Measurements from ENCODE around the gene GLT8D2.
"Not testable (repeated sequence)": the region's sequence is repeated elsewhere in the genome, so short reads cannot be mapped to it uniquely, and the experiment has no call there.

The GLT8D2 gene

DNA sequence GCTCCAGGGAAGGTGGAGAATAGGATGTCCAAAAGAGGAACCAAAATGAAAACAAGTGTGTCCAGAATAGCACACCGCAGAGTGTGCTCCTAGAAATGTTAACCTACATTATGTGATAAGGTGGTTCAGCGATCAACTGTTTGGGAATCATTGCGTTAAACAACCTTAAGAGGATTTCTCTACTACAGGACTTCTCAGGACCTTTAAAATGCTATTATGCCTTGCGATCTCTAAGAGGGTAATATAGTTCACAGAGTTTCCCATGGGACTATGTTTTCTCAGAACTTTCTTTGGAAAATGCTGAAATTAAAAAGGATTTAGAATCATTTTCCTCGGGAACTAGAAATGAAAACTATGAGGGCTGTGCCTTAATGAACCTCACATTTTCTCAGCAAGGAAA, 1.8 kb downstream of the GLT8D2 start:
- Histone ChIP-seq H3K4me3 (ENCODE audit: low read length) (peak overlapping the region; percentile 44), H3K27me3 (ENCODE audit: control insufficient read depth, insufficient read depth, low read length) (no peaks in the 10 kb centered on the region), H3K4me1 (ENCODE audit: control insufficient read depth, insufficient read depth, low read length) (peaks cover 14% of the 10 kb centered on the region), H3K36me3 (ENCODE audit: control insufficient read depth, insufficient read depth, low read length) (no peaks in the 10 kb centered on the region), H3K27ac (ENCODE audit: low read depth, low read length) (no peak overlapping the region), H3K9ac (ENCODE audit: low read length) (no peak overlapping the region)

DNA sequence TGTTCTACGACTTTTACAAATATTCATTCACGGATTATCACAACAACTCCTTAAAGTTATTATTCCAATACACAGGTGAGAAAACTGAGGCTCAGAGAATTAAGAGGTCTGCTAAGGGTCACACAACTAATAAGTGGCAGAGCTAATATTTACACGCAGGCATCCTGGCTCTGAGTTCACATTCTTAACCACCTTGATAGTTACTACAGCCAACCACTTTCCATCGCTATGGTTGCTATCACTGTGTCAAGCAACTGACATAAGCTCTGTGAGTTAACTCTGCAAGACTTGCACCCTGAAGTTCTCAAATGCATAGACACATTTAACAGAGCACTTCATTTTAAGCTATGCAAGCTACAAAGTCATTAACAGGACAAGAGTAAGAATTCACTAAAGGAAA, 3.7 kb downstream of the GLT8D2 start:
- peaks cover 14% of the 10 kb centered on the region for H3K4me1 ChIP-seq (ENCODE audit: control insufficient read depth, insufficient read depth, low read length)
- no peaks in the 10 kb centered on the region for H3K36me3 ChIP-seq (ENCODE audit: control insufficient read depth, insufficient read depth, low read length)
- H3K4me3 ChIP-seq (ENCODE audit: low read length) = no peak overlapping the region
- H3K9ac ChIP-seq (ENCODE audit: low read length) = no peak overlapping the region
- H3K27ac ChIP-seq (ENCODE audit: low read depth, low read length) = no peak overlapping the region
- no peaks in the 10 kb centered on the region for H3K27me3 ChIP-seq (ENCODE audit: control insufficient read depth, insufficient read depth, low read length)

DNA sequence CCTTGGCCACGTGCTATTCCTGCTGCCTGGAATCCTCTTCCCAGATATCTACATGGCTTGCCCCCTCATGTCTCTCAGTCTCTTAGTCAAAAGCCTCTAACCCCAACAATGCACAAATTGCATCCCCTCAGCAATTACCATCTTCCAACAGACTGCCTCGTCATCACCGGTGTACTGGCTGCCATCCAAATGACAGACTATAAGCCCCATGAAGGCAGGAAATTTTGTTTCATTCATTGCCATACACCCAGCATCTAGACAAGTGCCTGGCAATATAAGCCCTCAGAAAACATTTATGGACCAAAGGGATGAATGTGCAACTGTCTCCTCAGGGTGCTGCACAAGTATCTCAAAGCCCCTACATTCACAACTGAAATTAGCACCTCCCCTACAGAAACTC, 5.8 kb downstream of the GLT8D2 start:
- Histone ChIP-seq H3K36me3 (ENCODE audit: control insufficient read depth, insufficient read depth, low read length) (no peaks in the 10 kb centered on the region), H3K4me3 (ENCODE audit: low read length) (no peak overlapping the region), H3K27ac (ENCODE audit: low read depth, low read length) (no peak overlapping the region), H3K4me1 (ENCODE audit: control insufficient read depth, insufficient read depth, low read length) (peaks cover 9% of the 10 kb centered on the region), H3K9ac (ENCODE audit: low read length) (no peak overlapping the region), H3K27me3 (ENCODE audit: control insufficient read depth, insufficient read depth, low read length) (no peaks in the 10 kb centered on the region)

DNA sequence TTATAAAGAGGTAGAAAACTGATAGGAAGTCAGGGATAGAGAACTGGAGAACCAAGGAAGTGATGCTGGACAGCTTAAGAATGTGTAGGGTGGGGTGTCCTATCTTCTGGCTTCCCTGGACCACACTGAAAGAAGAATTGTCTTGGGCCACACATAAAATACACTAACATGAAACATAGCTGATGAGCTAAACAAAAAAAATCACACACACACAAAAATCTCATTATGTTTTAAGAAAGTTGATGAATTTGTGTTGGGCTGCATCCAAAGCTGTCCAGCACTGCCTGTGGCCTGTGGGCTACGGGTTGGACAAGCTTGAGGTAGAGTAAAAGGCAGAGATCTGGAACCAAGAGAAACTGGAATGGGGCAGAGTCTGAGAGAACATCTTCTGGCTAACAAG, 7.4 kb downstream of the GLT8D2 start:
- H3K27ac ChIP-seq (ENCODE audit: low read depth, low read length) = no peak overlapping the region
- no peaks in the 10 kb centered on the region for H3K4me1 ChIP-seq (ENCODE audit: control insufficient read depth, insufficient read depth, low read length)

DNA sequence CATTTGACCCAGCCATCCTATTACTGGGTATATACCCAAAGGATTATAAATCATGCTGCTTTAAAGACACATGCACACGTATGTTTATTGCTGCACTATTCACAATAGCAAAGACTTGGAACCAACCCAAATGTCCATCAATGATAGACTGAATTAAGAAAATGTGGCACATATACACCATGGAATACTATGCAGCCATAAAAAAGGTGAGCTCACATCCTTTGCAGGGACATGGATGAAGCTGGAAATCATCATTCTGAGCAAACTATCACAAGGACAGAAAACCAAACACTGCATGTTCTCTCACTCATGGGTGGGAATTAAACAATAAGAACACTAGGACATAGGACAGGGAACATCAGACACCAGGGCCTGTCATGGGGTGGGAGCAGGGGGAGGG, 10.2 kb downstream of the GLT8D2 start:
- not testable (repeated sequence) for H3K36me3 ChIP-seq (ENCODE audit: control insufficient read depth, insufficient read depth, low read length); H3K9ac ChIP-seq (ENCODE audit: low read length); H3K27me3 ChIP-seq (ENCODE audit: control insufficient read depth, insufficient read depth, low read length); H3K4me3 ChIP-seq (ENCODE audit: low read length); H3K4me1 ChIP-seq (ENCODE audit: control insufficient read depth, insufficient read depth, low read length); H3K27ac ChIP-seq (ENCODE audit: low read depth, low read length)

More for the DNA sequence above, 7.4 kb downstream of the GLT8D2 start:
- no peaks in the 10 kb centered on the region for H3K36me3 ChIP-seq (ENCODE audit: control insufficient read depth, insufficient read depth, low read length)
- H3K4me3 ChIP-seq (ENCODE audit: low read length) = no peak overlapping the region
- H3K27me3 ChIP-seq (ENCODE audit: control insufficient read depth, insufficient read depth, low read length) = no peaks in the 10 kb centered on the region
- no peak overlapping the region for H3K9ac ChIP-seq (ENCODE audit: low read length)

DNA sequence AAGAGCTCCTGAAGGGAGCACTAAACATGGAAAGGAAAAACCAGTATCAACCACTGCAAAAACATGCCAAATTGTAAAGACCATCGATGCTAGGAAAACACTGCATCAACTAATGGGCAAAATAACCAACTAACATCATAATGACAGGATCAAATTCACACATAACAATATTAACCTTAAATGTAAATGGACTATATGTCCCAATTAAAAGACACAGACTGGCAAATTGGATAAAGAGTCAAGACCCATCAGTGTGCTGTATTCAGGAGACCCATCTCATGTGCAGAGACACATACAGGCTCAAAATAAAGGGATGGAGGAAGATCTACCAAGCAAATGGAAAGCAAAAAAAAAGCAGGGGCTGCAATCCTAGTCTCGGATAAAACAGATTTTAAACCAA, 13.8 kb downstream of the GLT8D2 start:
- H3K9ac ChIP-seq (ENCODE audit: low read length); H3K4me1 ChIP-seq (ENCODE audit: control insufficient read depth, insufficient read depth, low read length); H3K36me3 ChIP-seq (ENCODE audit: control insufficient read depth, insufficient read depth, low read length); H3K27ac ChIP-seq (ENCODE audit: low read depth, low read length); H3K4me3 ChIP-seq (ENCODE audit: low read length); H3K27me3 ChIP-seq (ENCODE audit: control insufficient read depth, insufficient read depth, low read length): not testable (repeated sequence)

DNA sequence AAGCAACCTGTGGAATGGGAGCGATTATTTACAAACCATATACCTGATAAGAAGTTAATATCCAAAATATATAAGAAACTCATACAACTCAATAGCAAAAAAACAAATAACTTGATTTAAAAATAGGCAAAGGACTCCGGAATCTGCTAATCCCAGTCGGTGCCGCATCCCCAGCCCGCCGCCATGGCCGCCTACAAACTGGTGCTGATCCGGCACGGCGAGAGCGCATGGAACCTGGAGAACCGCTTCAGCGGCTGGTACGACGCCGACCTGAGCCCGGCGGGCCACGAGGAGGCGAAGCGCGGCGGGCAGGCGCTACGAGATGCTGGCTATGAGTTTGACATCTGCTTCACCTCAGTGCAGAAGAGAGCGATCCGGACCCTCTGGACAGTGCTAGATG, 19.4 kb downstream of the GLT8D2 start:
- H3K27me3 ChIP-seq (ENCODE audit: control insufficient read depth, insufficient read depth, low read length); H3K36me3 ChIP-seq (ENCODE audit: control insufficient read depth, insufficient read depth, low read length); H3K4me3 ChIP-seq (ENCODE audit: low read length); H3K4me1 ChIP-seq (ENCODE audit: control insufficient read depth, insufficient read depth, low read length); H3K27ac ChIP-seq (ENCODE audit: low read depth, low read length); H3K9ac ChIP-seq (ENCODE audit: low read length): not testable (repeated sequence)

DNA sequence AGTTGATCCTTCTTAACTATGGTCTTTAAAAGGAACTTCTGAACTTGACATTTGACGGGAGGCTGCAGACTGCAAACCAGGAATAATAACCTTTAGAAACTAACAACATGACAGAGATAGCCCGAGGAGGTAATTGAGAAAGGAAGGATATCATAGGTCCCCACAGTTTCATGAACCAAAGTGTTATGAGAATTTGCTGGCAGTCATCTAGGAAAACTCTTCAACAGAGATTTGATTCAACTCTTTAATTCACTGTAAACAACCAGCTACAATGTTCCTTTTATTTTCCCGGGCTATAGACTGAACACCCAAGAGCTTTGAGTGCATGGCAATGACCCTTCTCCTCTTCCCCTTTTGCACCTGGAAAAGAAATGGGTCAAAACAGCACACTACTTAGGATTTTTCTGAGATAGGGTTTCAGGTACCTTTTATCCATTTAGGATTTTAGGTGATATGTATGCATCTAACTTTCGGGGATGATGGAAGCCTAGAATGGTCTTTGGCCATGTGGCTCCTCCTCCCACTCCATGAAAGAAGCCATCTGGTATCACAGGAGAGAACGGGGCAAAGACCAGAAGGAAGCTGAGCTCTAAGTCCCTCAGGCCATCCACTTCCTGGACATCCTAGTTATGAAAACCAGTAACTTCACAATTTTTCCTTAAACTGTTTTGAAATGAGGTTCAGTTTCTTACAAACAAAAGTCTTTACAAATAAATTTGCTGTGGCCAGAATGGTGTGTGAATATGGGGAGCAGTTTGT, 23.0 kb downstream of the GLT8D2 start:
- H3K36me3 ChIP-seq (ENCODE audit: control insufficient read depth, insufficient read depth, low read length) = no peaks in the 10 kb centered on the region

DNA sequence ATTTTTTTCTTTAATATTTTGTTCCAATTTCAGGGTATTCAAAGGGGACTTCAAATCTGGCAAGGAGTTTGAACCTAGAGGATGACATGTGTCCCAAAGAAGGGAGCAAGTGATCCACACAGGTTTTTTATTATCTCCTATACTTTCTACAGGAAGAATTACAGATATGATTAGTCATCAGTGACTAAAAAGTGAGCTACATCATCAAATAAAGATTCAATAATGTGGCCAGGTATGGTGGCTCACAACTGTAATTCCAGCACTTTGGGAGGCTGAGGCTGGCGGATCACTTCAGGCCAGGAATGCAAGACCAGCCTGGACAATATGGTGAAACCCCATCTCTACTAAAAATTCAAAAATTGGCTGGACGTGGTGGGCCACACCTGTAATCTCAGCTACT, 24.2 kb downstream of the GLT8D2 start:
- H3K4me1 ChIP-seq (ENCODE audit: control insufficient read depth, insufficient read depth, low read length) = no peaks in the 10 kb centered on the region
- no peak overlapping the region for H3K27ac ChIP-seq (ENCODE audit: low read depth, low read length)
- H3K36me3 ChIP-seq (ENCODE audit: control insufficient read depth, insufficient read depth, low read length) = no peaks in the 10 kb centered on the region
- no peak overlapping the region for H3K9ac ChIP-seq (ENCODE audit: low read length)
- H3K27me3 ChIP-seq (ENCODE audit: control insufficient read depth, insufficient read depth, low read length) = no peaks in the 10 kb centered on the region
- H3K4me3 ChIP-seq (ENCODE audit: low read length) = no peak overlapping the region

More for the DNA sequence above, 23.0 kb downstream of the GLT8D2 start:
- H3K4me1 ChIP-seq (ENCODE audit: control insufficient read depth, insufficient read depth, low read length) = no peaks in the 10 kb centered on the region
- H3K9ac ChIP-seq (ENCODE audit: low read length) = no peak overlapping the region
- H3K4me3 ChIP-seq (ENCODE audit: low read length) = no peak overlapping the region
- no peak overlapping the region for H3K27ac ChIP-seq (ENCODE audit: low read depth, low read length)
- H3K27me3 ChIP-seq (ENCODE audit: control insufficient read depth, insufficient read depth, low read length) = no peaks in the 10 kb centered on the region

DNA sequence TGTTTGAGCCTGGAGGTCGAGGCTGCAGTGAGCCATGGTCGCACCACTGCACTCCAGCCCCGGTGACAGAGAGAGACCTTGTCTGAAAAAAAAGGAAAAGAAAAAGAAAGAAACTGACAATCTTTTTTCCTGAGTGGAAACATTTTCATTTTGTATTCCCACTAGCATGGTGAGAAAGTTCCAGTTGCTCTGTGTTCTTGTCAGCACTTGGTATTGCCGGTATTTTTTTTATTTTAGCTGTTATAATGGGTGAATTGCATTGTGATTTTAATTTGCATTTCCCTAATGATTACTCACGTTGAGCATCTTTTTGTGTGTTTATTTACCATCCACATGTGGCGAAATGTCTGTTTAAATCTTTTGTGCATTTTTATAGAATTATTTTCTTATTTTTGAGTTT, 25.6 kb downstream of the GLT8D2 start:
- H3K4me1 ChIP-seq (ENCODE audit: control insufficient read depth, insufficient read depth, low read length) = no peaks in the 10 kb centered on the region
- no peaks in the 10 kb centered on the region for H3K36me3 ChIP-seq (ENCODE audit: control insufficient read depth, insufficient read depth, low read length)
- no peaks in the 10 kb centered on the region for H3K27me3 ChIP-seq (ENCODE audit: control insufficient read depth, insufficient read depth, low read length)
- no peak overlapping the region for H3K27ac ChIP-seq (ENCODE audit: low read depth, low read length)
- H3K4me3 ChIP-seq (ENCODE audit: low read length) = no peak overlapping the region
- H3K9ac ChIP-seq (ENCODE audit: low read length) = no peak overlapping the region

DNA sequence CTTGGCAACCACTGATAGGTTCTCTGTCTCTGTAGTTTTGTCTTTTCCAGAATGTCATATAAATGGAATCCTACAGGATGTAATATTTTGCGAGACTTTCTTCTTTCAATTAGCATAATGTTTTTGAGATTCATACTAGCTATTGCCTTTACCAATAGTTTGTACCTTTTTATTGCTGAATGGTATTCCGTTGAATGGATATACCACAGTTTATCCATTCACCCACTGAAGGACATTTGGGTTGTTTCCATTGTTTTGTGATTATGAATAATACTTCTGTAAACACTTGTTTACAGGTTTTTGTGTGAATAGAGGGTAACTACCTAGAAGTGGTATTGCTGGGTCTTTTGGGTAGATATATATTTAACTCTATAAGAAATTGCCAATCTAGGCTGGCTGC, 26.3 kb downstream of the GLT8D2 start:
- Histone ChIP-seq H3K36me3 (ENCODE audit: control insufficient read depth, insufficient read depth, low read length) (no peaks in the 10 kb centered on the region), H3K4me1 (ENCODE audit: control insufficient read depth, insufficient read depth, low read length) (no peaks in the 10 kb centered on the region), H3K27me3 (ENCODE audit: control insufficient read depth, insufficient read depth, low read length) (no peaks in the 10 kb centered on the region), H3K9ac (ENCODE audit: low read length) (no peak overlapping the region), H3K27ac (ENCODE audit: low read depth, low read length) (no peak overlapping the region), H3K4me3 (ENCODE audit: low read length) (no peak overlapping the region)

DNA sequence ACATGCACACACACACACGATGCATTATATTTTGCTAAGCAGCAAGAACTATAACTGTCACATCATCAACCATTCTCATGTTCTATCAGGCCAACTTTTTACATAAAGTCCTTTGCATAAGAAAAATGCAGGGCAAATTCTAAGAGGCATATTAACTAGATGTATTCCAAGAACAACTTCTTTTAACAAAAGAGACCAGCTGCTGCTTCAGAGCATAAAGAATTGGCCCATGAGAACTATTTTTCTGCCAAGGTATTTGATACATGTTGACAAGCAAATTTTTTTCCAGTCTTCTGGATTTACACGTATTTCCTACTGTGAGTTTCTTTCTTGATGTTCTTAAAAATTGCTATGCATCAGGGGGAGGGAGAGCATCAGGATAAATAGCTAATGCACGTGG, 27.2 kb downstream of the GLT8D2 start:
- H3K36me3 ChIP-seq (ENCODE audit: control insufficient read depth, insufficient read depth, low read length) = no peaks in the 10 kb centered on the region

DNA sequence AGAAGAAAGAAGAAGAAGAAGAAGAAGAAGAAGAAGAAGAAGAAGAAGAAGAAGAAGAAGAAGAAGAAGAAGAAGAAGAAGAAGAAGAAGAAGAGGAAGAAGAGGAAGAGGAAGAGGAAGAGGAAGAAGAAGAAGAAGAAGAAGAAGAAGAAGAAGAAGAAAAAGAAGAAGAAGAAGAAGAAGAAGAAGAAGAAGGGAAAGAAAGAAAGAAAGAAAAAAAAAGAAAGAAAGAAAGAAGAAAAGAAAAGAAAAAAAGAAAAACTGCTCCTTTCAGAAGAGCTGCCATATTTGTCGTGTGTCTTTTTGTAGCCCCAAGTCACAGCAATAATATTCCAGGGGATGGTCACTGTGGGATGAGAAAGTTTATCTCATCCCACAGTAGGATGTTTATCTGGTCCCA, 28.1 kb downstream of the GLT8D2 start:
- not testable (repeated sequence) for H3K9ac ChIP-seq (ENCODE audit: low read length); H3K36me3 ChIP-seq (ENCODE audit: control insufficient read depth, insufficient read depth, low read length); H3K27ac ChIP-seq (ENCODE audit: low read depth, low read length); H3K4me1 ChIP-seq (ENCODE audit: control insufficient read depth, insufficient read depth, low read length); H3K27me3 ChIP-seq (ENCODE audit: control insufficient read depth, insufficient read depth, low read length); H3K4me3 ChIP-seq (ENCODE audit: low read length)

More for the DNA sequence above, 27.2 kb downstream of the GLT8D2 start:
- H3K4me3 ChIP-seq (ENCODE audit: low read length) = no peak overlapping the region
- no peaks in the 10 kb centered on the region for H3K4me1 ChIP-seq (ENCODE audit: control insufficient read depth, insufficient read depth, low read length)
- H3K27ac ChIP-seq (ENCODE audit: low read depth, low read length) = no peak overlapping the region
- H3K9ac ChIP-seq (ENCODE audit: low read length) = no peak overlapping the region
- no peaks in the 10 kb centered on the region for H3K27me3 ChIP-seq (ENCODE audit: control insufficient read depth, insufficient read depth, low read length)
